Measurements from ENCODE around the gene TMBIM1. TPM values are rescaled to one million over a fixed set of nuclear protein-coding genes. Genes with fewer than 3 reads are reported as not detected.

TMBIM1 gene
- total and polyA plus RNA-seq, 2 donors (not counting 3 experiments of a cell fraction or from before 2014, with no cell fraction given), result 141 to 229 TPM

- Histone ChIP-seq H3K27me3 (ENCODE audit: control insufficient read depth in 2 of 2, insufficient read depth in 2 of 2, low read length in 2 of 2) (no peaks in the 10 kb centered on the region), H3K79me2 (ENCODE audit: control insufficient read depth, insufficient read depth, low read length) (no peaks in the 10 kb centered on the region), H3K4me1 (ENCODE audit: control insufficient read depth, extremely low read depth, insufficient read depth, low read length) (peaks cover 24% of the 10 kb centered on the region), H4K20me1 (replicated peaks; ENCODE audit: control insufficient read depth, extremely low read depth, insufficient read depth, low read length) (no peaks in the 10 kb centered on the region), H3K9me3 (replicated peaks; ENCODE audit: control insufficient read depth, insufficient read depth, low read length) (no peaks in the 10 kb centered on the region), H3K4me3 (replicated peaks in 1 of 3; ENCODE audit: insufficient read depth in 1 of 3, low read depth in 1 of 3, low read length in 3 of 3) (no peak overlapping the region), H3K4me2 (ENCODE audit: insufficient read depth, low read length) (no peak overlapping the region), H3K9me1 (replicated peaks; ENCODE audit: control insufficient read depth, extremely low read depth, insufficient read depth, low read length) (no peaks in the 10 kb centered on the region), H3K27ac (ENCODE audit: insufficient read depth, low read depth, low read length) (no peak overlapping the region), H3K9ac (replicated peaks; ENCODE audit: extremely low read depth, insufficient read depth, low read length) (no peak overlapping the region), H2AFZ (ENCODE audit: low read depth, low read length) (no peak overlapping the region), H3K36me3 (ENCODE audit: control insufficient read depth in 2 of 2, extremely low read depth in 1 of 2, insufficient read depth in 2 of 2, low read length in 2 of 2) (no peaks in the 10 kb centered on the region)
- ChIA-PET POLR2A (no interaction called here), CTCF (interaction anchor here (1.5 to 5.6 kb wide), 2 partner anchors 18 to 31 kb away, joined by 3 to 38 read pairs; partner anchors contain the start of gene CATIP)
- BruUV-seq (replicated peaks), result no TSS peak
- FAIRE-seq (no peak), DNase-seq (ENCODE audit: low read depth, low spot score) (no peak)
- dilution Hi-C loops (cut with MboI; ENCODE audit: extremely low pct_ligation_motif_present, low sequenced_read_pairs) (no loop called here), intact Hi-C loops (cut with micrococcal nuclease) (no loop called here)
- TF ChIP-seq FOS (IDR thresholded peaks at IDR 0.05; ENCODE audit: borderline replicate concordance, insufficient read depth, low read length), result no peak
- TF ChIP-seq MAX (IDR thresholded peaks at IDR 0.05; ENCODE audit: insufficient read depth, insufficient read length), result no peak
- TF ChIP-seq CTCF (IDR thresholded peaks at IDR 0.05; ENCODE audit: extremely low read depth in 1 of 2, insufficient read depth in 1 of 2, low read depth in 1 of 2, low read length in 2 of 2), result no peak
- no peak for TF ChIP-seq JUN (IDR thresholded peaks at IDR 0.05; ENCODE audit: borderline replicate concordance, insufficient read depth, insufficient read length, low read depth)
- TF ChIP-seq POLR2A (IDR thresholded peaks at IDR 0.05; ENCODE audit: low read depth, low read length), result no peak
- TF ChIP-seq MYC (IDR thresholded peaks at IDR 0.05; ENCODE audit: low read depth, low read length), result no peak
These were observed 33.4 kb upstream of the TMBIM1 start for GRCh38 chr2:218325566-218326160.
